Activated naive CD4-positive, alpha-beta T cell treated with anti-CD3 and anti-CD28 coated beads, Interleukin-2, amount 50 U/mL, for 24 hours (primary cell): ENCODE data around the gene TUFT1.

ENCODE experiments used
- H3K27ac Mint-ChIP-seq: one replicate; pipeline ENCODE4 v1.8.0; 2021; ENCODE audit warnings: mild to moderate bottlenecking, mixed read lengths
- H3K27me3 Mint-ChIP-seq: one replicate; pipeline ENCODE4 v1.8.0; 2021; ENCODE audit warnings: mixed read lengths
- H3K36me3 Mint-ChIP-seq: one replicate; pipeline ENCODE4 v1.8.0; 2021; ENCODE audit warnings: mixed read lengths
- H3K4me1 Mint-ChIP-seq: one replicate; pipeline ENCODE4 v1.8.0; 2021; ENCODE audit warnings: mixed read lengths
- H3K4me3 Mint-ChIP-seq: one replicate; pipeline ENCODE4 v1.8.0; 2021; ENCODE audit warnings: mild to moderate bottlenecking, mixed read lengths
- H3K9me3 Mint-ChIP-seq: one replicate; pipeline ENCODE4 v1.8.0; 2021; ENCODE audit warnings: mixed read lengths

TUFT1 gene, protein sequence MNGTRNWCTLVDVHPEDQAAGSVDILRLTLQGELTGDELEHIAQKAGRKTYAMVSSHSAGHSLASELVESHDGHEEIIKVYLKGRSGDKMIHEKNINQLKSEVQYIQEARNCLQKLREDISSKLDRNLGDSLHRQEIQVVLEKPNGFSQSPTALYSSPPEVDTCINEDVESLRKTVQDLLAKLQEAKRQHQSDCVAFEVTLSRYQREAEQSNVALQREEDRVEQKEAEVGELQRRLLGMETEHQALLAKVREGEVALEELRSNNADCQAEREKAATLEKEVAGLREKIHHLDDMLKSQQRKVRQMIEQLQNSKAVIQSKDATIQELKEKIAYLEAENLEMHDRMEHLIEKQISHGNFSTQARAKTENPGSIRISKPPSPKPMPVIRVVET

DNA sequence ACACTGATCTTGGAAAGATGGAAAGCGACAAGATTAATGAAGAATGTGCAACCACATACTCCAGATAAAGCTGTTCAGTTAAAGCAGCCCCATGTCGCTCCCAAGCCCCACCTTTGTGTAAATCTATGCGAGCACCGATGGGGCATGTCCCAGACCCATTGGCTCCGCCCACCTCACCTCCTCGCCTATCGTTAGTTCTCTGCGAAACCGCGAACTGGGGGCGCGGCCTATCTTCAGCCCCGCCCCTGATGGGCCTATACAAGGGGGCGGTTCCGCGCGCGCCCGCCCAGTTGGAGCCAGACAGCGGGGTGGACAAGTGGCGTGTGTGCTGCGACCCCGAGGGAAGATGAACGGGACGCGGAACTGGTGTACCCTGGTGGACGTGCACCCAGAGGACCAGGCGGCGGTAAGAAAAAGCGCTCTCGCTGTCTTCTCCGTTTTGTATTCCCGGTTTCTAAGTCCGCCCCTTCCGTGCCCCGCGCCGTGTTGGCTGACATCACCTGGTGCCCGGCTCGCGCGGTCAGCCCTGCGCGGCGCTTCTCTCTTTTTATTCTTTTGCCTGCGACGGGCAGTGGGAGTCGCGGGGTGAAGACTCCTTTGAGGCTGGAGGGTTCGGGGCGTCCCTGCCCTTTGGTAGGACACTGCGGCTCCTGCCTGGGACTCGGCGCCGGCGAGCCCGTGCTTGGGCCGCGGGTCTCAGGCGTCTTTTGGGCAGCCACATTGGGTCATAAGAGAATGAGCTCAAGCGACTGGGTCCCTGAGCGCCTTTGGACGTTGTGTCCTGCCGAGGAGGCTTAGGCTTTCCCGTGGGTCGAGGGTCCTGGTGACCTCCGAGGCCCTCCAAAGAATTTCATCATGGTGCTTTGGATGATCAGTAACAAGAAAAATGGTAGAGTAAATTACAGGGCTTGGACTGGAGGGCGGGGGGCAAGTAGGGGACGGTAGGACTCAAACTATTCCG, at the start of gene TUFT1:
Gene TUFT1, plus strand, starts transcription at position 289 of the 961 bp plus-strand sequence. Its CDS starts 58 bp downstream, at position 347.
- H3K27ac Mint-ChIP-seq = peak within 1 kb of the TSS; percentile 83
- H3K4me3 Mint-ChIP-seq = peak within 1 kb of the TSS; percentile 96
- H3K9me3 Mint-ChIP-seq = no peaks in the 10 kb centered on the region
- H3K4me1 Mint-ChIP-seq = peaks cover 26% of the 10 kb centered on the region
- no peaks in the 10 kb centered on the region for H3K36me3 Mint-ChIP-seq
- H3K27me3 Mint-ChIP-seq = no peaks in the 10 kb centered on the region

DNA sequence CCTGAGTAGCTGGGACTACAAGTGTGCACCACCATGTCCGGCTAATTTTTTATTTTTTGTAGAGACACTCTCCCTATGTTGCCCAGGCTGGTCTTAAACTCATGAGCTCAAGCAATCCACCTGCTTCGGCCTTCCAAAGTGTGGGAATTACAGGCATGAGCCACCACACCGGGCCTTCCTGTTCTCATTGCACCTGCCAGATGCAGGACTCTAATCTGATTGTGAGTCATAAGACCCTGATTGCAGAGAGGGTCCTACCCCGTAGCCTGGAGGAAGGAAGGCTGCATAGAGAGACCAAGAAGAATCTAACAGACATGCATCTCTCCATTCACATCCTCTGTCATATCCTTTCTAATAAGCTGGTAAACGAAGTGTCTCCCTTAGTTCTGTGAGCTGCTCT, 48.5 kb upstream of the TUFT1 start:
- Mint-ChIP-seq H3K4me3 (no peak overlapping the region), H3K4me1 (peaks cover 13% of the 10 kb centered on the region), H3K27me3 (no peaks in the 10 kb centered on the region), H3K27ac (no peak overlapping the region), H3K36me3 (no peaks in the 10 kb centered on the region), H3K9me3 (no peaks in the 10 kb centered on the region)

DNA sequence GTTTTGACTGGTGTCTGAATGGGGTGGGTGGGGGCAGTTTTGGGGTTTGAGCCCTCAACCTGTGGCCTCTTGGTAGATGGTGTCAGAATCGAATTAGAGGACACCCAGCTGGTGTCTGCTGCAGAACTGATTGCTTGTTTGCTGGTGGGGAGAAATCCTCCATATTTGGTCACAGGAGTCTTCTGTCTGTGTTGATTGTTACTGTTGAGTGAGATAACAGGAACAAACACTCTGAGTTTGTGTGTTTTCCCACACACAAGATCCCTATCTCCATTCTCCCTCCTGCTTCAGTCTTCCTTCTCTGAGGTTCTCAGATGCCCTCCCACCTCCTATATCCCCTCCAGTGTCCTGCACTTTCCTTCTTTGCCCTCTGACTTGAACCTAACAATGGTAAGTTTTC, 48.0 kb upstream of the TUFT1 start:
- no peak overlapping the region for H3K4me3 Mint-ChIP-seq
- H3K9me3 Mint-ChIP-seq = no peaks in the 10 kb centered on the region
- no peaks in the 10 kb centered on the region for H3K27me3 Mint-ChIP-seq
- H3K4me1 Mint-ChIP-seq = peaks cover 13% of the 10 kb centered on the region
- H3K36me3 Mint-ChIP-seq = no peaks in the 10 kb centered on the region
- H3K27ac Mint-ChIP-seq = no peak overlapping the region

DNA sequence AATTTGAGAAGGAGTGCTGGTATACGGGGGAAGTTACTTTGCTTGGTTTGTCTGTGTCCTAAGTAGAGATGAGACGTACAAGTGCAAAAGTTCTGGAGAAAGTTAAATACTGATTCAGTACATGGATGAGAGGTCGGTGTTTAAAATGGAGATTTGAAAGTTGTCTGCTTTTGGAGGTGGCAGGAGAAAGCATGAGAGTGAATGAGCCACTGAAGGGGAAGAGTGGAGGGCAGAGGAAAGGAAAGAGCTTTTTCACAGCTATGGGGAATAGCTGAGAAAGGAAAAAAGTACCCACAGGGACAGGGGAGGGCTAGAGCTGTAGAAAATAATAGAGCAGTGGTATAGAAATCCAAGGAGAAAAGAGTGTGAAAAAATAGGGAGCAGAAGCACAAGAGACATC, 47.1 kb upstream of the TUFT1 start:
- H3K9me3 Mint-ChIP-seq = no peaks in the 10 kb centered on the region
- no peaks in the 10 kb centered on the region for H3K36me3 Mint-ChIP-seq
- peaks cover 13% of the 10 kb centered on the region for H3K4me1 Mint-ChIP-seq
- no peak overlapping the region for H3K27ac Mint-ChIP-seq
- H3K27me3 Mint-ChIP-seq = no peaks in the 10 kb centered on the region
- H3K4me3 Mint-ChIP-seq = no peak overlapping the region

DNA sequence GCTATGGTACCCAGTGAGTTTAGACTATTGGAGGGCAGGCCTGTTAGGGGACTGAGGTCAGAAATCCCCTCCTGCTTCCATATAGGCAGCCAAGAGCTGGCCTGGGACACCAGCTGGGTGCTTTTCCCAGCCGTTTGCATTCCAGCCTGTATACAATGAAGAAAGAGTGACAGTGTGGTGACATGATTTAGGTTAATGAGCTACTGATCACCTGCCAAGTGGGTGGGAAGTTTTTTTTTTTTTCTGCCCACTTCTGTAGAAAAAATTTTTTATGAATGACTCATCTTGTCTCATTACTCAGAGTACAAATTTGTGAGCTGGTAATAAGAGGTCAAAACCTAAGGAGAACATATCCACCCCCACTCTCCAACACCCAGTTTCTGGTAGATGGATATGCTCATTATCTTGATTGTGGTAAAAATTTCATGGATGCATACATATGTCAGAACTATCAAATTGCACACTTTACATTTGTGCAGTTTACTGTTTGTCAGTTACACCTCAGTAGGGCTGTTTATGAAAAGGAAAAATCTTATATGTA, 45.3 kb upstream of the TUFT1 start:
- Mint-ChIP-seq H3K4me1 (peaks cover 13% of the 10 kb centered on the region), H3K27me3 (no peaks in the 10 kb centered on the region), H3K4me3 (no peak overlapping the region), H3K9me3 (no peaks in the 10 kb centered on the region), H3K36me3 (no peaks in the 10 kb centered on the region), H3K27ac (no peak overlapping the region)

DNA sequence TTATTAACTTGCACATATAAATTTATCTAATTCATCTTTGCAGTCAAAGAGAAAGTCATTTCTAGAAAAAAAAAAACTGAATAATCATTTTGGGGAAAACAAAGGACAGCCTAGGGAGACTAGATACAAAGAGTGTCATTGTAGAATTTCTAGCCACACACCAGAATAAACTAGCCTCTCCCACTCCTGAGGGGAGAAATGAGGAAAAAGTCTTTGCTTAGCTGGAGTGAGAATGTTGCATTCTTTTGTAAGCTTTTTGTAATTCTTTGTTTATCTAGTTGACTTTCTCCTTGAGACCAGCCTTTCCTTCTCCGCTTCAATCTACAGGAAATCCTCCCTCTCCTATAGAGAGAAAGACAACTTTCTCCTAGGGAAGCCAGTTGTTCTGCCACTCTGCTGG, 44.8 kb upstream of the TUFT1 start:
- no peaks in the 10 kb centered on the region for H3K27me3 Mint-ChIP-seq
- peaks cover 13% of the 10 kb centered on the region for H3K4me1 Mint-ChIP-seq
- H3K9me3 Mint-ChIP-seq = no peaks in the 10 kb centered on the region
- H3K27ac Mint-ChIP-seq = no peak overlapping the region
- H3K4me3 Mint-ChIP-seq = no peak overlapping the region
- H3K36me3 Mint-ChIP-seq = no peaks in the 10 kb centered on the region

DNA sequence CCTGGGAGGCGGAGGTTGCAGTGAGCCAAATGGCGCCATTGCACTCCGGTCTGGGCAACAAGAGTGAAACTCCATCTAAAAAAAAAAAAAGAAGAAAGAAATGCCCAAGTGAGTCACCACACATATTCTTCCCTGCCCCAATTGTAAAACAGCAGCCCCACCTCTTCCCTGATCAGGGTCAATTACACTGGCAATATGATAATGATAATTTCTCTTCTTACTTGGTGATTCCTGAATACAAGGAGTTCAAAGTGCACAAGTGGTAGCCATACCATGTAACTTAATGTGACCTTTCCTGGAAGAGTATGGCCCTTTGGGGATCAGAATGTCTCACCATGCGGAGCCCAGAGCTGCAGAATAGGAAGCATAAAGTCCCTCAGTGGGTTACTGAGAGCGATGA, 40.7 kb upstream of the TUFT1 start:
- H3K27me3 Mint-ChIP-seq = no peaks in the 10 kb centered on the region
- no peaks in the 10 kb centered on the region for H3K9me3 Mint-ChIP-seq
- H3K4me1 Mint-ChIP-seq = peaks cover 13% of the 10 kb centered on the region
- no peak overlapping the region for H3K4me3 Mint-ChIP-seq
- H3K27ac Mint-ChIP-seq = no peak overlapping the region
- H3K36me3 Mint-ChIP-seq = no peaks in the 10 kb centered on the region

DNA sequence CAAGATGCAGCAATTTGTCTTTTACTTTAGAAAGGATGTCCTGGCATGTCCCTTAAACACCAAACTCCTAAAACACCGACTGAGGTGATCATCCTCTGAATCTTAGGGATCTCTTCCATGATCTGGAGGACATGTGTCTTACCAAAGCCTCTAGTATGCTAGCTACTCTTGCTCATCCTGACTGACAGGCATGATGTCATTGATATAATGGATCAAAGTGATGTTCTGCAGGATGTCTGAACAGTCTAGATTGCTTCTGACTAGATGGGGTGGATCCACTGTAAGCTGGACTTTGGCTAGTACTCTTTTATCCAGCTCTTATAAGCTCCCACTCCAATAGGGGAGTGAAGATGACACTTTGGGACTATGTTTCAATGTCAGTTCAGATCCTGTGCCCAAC, 40.2 kb upstream of the TUFT1 start:
- Mint-ChIP-seq H3K4me1 (peaks cover 8% of the 10 kb centered on the region), H3K27me3 (no peaks in the 10 kb centered on the region), H3K4me3 (no peak overlapping the region), H3K36me3 (no peaks in the 10 kb centered on the region), H3K27ac (no peak overlapping the region), H3K9me3 (no peaks in the 10 kb centered on the region)

DNA sequence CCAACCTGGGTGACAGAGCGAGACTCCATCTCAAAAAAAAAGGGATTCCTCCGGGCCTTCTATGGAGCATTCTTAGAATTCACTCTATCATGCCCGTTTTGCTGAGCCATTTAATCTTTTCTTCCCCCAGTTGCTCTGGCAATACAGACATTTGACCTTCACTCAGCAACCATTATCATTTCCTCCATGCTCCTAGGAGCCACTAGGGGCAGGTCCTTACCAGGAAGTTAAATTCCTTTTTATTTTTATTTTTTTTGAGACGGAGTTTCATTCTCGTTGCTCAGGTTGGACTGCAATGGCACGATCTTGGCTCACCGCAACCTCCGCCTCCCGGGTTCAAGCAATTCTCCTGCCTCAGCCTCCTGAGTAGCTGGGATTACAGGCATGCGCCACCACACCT, 38.6 kb upstream of the TUFT1 start:
- no peaks in the 10 kb centered on the region for H3K4me1 Mint-ChIP-seq

DNA sequence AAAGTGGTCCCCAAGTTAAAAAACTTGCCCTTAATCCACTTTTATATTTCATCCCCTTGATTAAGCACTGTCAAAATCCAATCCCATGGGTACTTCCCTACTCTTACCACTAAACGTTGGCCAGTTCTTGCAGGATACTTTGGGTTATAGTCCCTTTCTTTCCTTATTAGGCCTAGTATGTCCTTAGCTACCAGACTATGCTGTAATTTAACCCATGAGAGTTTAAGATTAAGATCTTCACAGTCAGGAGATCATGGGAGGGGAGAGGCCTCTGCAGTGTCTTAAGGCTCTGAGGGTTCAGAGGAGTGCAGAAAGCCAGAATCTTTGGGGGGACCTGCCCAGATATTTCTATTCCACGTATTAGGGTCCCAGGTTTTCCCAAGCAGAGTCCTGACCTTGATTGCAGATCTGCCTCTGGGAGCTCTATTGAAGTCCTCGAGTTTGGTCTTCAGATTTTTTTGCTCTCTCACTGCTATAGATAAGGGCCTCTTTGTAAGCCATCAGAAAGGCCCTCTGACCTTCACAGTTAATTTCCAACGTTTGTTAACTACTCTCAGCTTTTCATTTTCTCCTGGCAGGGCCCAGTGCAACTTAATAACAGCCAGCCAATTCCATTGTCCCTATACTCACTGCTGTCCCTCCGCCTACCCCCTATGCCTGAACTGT, 37.9 kb upstream of the TUFT1 start:
- no peak overlapping the region for H3K27ac Mint-ChIP-seq

More for the DNA sequence above, 38.6 kb upstream of the TUFT1 start:
- no peak overlapping the region for H3K4me3 Mint-ChIP-seq
- no peaks in the 10 kb centered on the region for H3K36me3 Mint-ChIP-seq
- H3K9me3 Mint-ChIP-seq = no peaks in the 10 kb centered on the region
- no peaks in the 10 kb centered on the region for H3K27me3 Mint-ChIP-seq
- H3K27ac Mint-ChIP-seq = no peak overlapping the region

DNA sequence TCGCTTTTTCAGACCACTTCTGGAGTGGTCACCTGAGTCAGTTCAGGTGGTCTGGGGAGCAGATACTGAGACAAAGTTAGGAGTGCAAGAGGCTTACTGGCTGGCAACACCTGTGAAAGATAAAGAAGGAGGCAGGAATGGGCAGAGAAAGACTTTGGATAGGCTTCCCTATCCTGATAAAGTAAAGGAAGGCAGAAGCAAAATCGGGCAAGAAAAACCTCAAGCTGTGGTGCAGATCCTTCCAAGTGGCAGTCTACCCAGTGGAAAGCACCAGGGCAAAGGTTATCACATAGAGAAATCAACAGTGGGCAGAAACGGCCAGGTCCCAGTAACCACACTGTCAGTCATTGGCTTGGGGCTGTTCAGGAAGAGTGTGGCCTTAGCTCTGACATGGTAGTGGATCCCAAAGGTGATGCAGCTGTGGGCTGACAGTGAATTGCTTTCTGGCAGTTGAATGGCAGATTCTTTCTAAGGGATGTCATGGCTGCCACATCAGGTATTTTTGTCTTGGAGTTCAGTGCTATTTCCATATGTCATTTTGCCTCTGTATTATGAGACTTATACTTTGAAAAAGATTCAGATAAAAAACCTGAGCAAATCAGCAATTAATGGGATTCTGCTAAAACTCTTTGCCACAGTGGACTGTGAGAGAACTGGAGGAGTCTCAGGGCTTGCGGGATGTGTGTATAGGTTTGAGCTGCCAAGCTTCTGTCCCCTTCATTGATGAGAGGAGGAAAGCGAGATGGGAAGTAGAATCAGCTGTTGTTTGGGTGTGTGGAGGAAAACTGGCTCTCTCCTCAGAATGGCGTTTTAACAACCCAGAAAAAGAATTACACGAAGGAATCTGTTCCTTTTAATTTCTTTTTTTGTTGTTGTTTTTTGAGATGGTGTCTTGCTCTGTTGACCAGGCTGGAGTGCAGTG, 37.0 kb upstream of the TUFT1 start:
- H3K4me3 Mint-ChIP-seq = no peak overlapping the region
- no peaks in the 10 kb centered on the region for H3K36me3 Mint-ChIP-seq
- no peaks in the 10 kb centered on the region for H3K4me1 Mint-ChIP-seq
- no peaks in the 10 kb centered on the region for H3K9me3 Mint-ChIP-seq
- H3K27ac Mint-ChIP-seq = no peak overlapping the region
- H3K27me3 Mint-ChIP-seq = no peaks in the 10 kb centered on the region

More for the DNA sequence above, 37.9 kb upstream of the TUFT1 start:
- H3K27me3 Mint-ChIP-seq = no peaks in the 10 kb centered on the region
- no peaks in the 10 kb centered on the region for H3K9me3 Mint-ChIP-seq
- H3K4me1 Mint-ChIP-seq = no peaks in the 10 kb centered on the region
- no peaks in the 10 kb centered on the region for H3K36me3 Mint-ChIP-seq
- H3K4me3 Mint-ChIP-seq = no peak overlapping the region

DNA sequence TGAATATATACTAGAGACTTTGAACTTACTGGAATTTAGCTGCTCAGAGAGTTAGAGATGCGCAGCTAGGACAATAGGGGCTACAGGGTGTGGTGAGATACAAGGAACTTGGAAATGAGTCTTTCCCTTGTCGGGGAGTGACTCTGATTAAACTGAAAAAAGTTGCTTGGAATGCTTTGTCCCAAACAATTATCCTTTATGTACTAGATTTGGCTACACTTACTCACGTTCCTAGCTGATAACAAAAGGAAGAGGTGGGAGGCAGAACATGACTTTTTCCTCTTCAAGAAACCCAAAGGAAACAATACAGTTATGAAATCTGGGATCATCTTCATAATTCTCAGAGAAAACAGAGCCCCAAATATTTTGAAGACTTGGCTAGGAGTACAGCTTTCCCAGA, 35.9 kb upstream of the TUFT1 start:
- Mint-ChIP-seq H3K4me3 (no peak overlapping the region), H3K36me3 (no peaks in the 10 kb centered on the region), H3K4me1 (no peaks in the 10 kb centered on the region), H3K27me3 (no peaks in the 10 kb centered on the region), H3K9me3 (no peaks in the 10 kb centered on the region), H3K27ac (no peak overlapping the region)

DNA sequence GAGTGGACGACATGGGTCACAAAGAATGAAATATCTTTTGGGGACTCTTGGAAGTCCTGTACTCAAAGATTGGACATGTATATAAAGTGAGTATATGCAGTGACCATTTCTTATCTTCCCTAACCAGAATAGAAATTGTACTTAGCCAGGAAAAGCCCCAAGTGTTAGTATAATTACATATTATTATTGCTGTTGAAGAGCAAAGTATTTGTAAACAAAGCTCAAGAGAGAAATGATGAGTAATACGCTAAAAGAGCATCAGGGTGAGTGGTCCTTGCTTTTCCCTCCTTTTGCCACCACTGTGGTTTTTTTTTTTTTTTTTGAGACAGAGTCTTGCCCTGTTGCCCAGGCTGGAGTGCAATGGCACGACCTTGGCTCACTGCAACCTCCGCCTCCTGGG, 35.4 kb upstream of the TUFT1 start:
- Mint-ChIP-seq H3K9me3 (no peaks in the 10 kb centered on the region), H3K36me3 (no peaks in the 10 kb centered on the region), H3K4me1 (no peaks in the 10 kb centered on the region), H3K27ac (no peak overlapping the region), H3K4me3 (no peak overlapping the region), H3K27me3 (no peaks in the 10 kb centered on the region)

DNA sequence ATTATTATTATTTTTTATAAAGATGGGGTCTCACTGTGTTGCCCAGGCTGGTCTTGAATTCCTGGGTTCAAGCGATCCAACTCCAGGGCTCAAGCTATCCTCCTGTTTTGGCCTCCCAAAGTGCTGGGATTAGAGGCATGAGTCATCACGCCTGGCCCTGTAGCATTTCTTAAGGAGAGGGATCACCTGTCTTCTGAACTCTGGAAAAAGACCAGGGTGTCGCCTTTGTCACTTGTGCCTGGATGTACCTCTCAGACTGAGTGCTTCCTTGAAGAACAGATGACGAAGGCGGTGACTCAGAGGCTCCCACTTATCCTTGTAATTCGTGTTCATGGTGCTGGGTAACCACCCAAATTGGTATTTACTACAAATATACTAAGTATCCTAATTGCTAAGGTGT, 31.3 kb upstream of the TUFT1 start:
- no peaks in the 10 kb centered on the region for H3K9me3 Mint-ChIP-seq
- no peaks in the 10 kb centered on the region for H3K27me3 Mint-ChIP-seq
- H3K4me1 Mint-ChIP-seq = peaks cover 23% of the 10 kb centered on the region
- no peaks in the 10 kb centered on the region for H3K36me3 Mint-ChIP-seq
- no peak overlapping the region for H3K27ac Mint-ChIP-seq
- no peak overlapping the region for H3K4me3 Mint-ChIP-seq
